OCI-LY3 (cell line): ENCODE results near the gene SRPX.

Experiments
- H2AFZ ChIP-seq: fragments of 200-600, 300-600 bp; shearing (Covaris generic); 2 replicates; pipeline ENCODE4 v1.6.0; 2014; ENCODE audit warnings: antibody characterized with exemption, low read depth, low read length
- H3K27ac ChIP-seq: fragments of 200-600, 300-600 bp; sonication (generic); 2 replicates; pipeline ENCODE4 v1.5.1; 2014; ENCODE audit warnings: mild to moderate bottlenecking, low read length, moderate library complexity, mixed read lengths
- H3K27me3 ChIP-seq: fragments of 200-600, 300-600 bp; sonication (generic); 2 replicates; pipeline ENCODE4 v1.6.1; 2014; ENCODE audit warnings: low read depth, low read length, mixed read lengths
- H3K36me3 ChIP-seq: fragments of 200-600, 300-600 bp; sonication (generic); replicated peaks from 2 replicates; pipeline ENCODE3; 2014; ENCODE audit warnings: low read depth, low read length, mixed read lengths
- H3K4me1 ChIP-seq: fragments of 300-600, 200-600 bp; sonication (generic); 2 replicates; pipeline ENCODE4 v1.6.1; 2014; ENCODE audit warnings: low read length, mixed read lengths
- H3K4me2 ChIP-seq: fragments of 200-600, 300-600 bp; sonication (generic); 2 replicates; pipeline ENCODE4 v1.6.1; 2014; ENCODE audit warnings: low read length, mixed read lengths
- H3K4me3 ChIP-seq: fragments of 300-600, 200-600 bp; sonication (generic); 2 replicates; pipeline ENCODE4 v1.5.1; 2014; ENCODE audit warnings: antibody characterized with exemption, mild to moderate bottlenecking, low read length, moderate library complexity
- H3K79me2 ChIP-seq: fragments of 300-600, 200-600 bp; shearing (Covaris generic); 2 replicates; pipeline ENCODE4 v1.6.1; 2014; ENCODE audit warnings: mild to moderate bottlenecking, low read length, mixed read lengths
- H3K9ac ChIP-seq: fragments of 300-600, 200-600 bp; shearing (Covaris generic); 2 replicates; pipeline ENCODE4 v1.6.0; 2014; ENCODE audit warnings: mild to moderate bottlenecking, low read length, moderate library complexity
- H3K9me3 ChIP-seq: fragments of 200-600, 300-600 bp; shearing (Covaris generic); 2 replicates; pipeline ENCODE4 v1.6.1; 2014; ENCODE audit warnings: low read length, mixed read lengths; ENCODE audit not compliant: insufficient read depth
- H4K20me1 ChIP-seq: fragments of 200-600, 300-600 bp; sonication (generic); 2 replicates; pipeline ENCODE4 v1.6.1; 2016; ENCODE audit warnings: low read length, mixed read lengths; ENCODE audit not compliant: insufficient read depth
- EZH2phosphoT487 ChIP-seq: fragments of 200-600 bp; shearing (Covaris generic); IDR thresholded peaks from 2 replicates; pipeline ENCODE4 v1.6.1; 2018; ENCODE audit warnings: antibody characterized with exemption, mixed run types, low read depth
- TF ChIP-seq, protein P1 (sequence below): fragments of 200-600, 300-600 bp; sonication (generic); IDR thresholded peaks from 2 replicates; pipeline ENCODE4 v1.5.1; 2014; ENCODE audit warnings: antibody characterized with exemption, low read length, low read depth

The SRPX gene

DNA sequence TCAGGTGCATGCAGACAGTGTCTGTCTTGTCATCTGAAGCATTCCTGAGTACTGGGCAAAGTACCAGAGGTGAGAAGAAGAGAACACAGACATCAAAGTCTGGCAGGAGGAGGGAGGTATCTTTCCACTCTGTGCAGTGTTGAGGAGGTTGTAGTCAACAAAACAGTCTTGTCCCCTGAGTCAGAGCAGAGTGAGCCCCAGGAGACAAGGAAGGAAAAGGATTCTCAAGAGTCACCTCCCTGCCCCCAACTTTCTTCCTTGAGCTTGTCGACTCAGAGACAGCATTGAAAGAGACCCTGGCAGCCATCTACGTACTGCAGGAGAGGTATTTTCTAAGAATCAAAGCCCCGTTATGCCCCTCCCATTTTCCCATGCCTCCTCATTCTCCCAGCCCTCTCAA lies 4.4 kb upstream of the SRPX start:
- H2AFZ ChIP-seq: no peak overlapping the region
- H3K27ac ChIP-seq: no peak overlapping the region
- H3K4me1 ChIP-seq: peaks cover 10% of the 10 kb centered on the region
- H3K9ac ChIP-seq: no peak overlapping the region
- no peak for TF ChIP-seq EZH2phosphoT487
- TF ChIP-seq, protein P1, sequence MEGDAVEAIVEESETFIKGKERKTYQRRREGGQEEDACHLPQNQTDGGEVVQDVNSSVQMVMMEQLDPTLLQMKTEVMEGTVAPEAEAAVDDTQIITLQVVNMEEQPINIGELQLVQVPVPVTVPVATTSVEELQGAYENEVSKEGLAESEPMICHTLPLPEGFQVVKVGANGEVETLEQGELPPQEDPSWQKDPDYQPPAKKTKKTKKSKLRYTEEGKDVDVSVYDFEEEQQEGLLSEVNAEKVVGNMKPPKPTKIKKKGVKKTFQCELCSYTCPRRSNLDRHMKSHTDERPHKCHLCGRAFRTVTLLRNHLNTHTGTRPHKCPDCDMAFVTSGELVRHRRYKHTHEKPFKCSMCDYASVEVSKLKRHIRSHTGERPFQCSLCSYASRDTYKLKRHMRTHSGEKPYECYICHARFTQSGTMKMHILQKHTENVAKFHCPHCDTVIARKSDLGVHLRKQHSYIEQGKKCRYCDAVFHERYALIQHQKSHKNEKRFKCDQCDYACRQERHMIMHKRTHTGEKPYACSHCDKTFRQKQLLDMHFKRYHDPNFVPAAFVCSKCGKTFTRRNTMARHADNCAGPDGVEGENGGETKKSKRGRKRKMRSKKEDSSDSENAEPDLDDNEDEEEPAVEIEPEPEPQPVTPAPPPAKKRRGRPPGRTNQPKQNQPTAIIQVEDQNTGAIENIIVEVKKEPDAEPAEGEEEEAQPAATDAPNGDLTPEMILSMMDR: no peak
- no peaks in the 10 kb centered on the region for H3K79me2 ChIP-seq
- no peaks in the 10 kb centered on the region for H3K27me3 ChIP-seq
- no peak overlapping the region for H3K4me3 ChIP-seq
- no peaks in the 10 kb centered on the region for H3K36me3 ChIP-seq
- no peak overlapping the region for H3K4me2 ChIP-seq
- no peaks in the 10 kb centered on the region for H4K20me1 ChIP-seq
- H3K9me3 ChIP-seq: no peaks in the 10 kb centered on the region

GRCh38 chrX:38224160-38224559 lies 3.5 kb upstream of the SRPX start:
- Histone ChIP-seq H3K79me2 (no peaks in the 10 kb centered on the region), H3K36me3 (no peaks in the 10 kb centered on the region), H3K27ac (no peak overlapping the region), H3K9me3 (no peaks in the 10 kb centered on the region), H3K9ac (no peak overlapping the region), H3K4me1 (peaks cover 5% of the 10 kb centered on the region; the same call in 1 of the 2 replicates), H3K4me2 (no peak overlapping the region), H4K20me1 (no peaks in the 10 kb centered on the region), H2AFZ (no peak overlapping the region), H3K27me3 (no peaks in the 10 kb centered on the region), H3K4me3 (no peak overlapping the region)
- TF ChIP-seq, protein P1: no peak
- no peak for TF ChIP-seq EZH2phosphoT487

- TF ChIP-seq, protein P1: no peak
- Histone ChIP-seq H3K4me3 (no peak overlapping the region), H3K27ac (no peak overlapping the region), H2AFZ (no peak overlapping the region), H3K4me2 (no peak overlapping the region), H3K27me3 (no peaks in the 10 kb centered on the region), H4K20me1 (no peaks in the 10 kb centered on the region), H3K79me2 (no peaks in the 10 kb centered on the region), H3K4me1 (peaks cover 12% of the 10 kb centered on the region), H3K9ac (no peak overlapping the region), H3K36me3 (no peaks in the 10 kb centered on the region), H3K9me3 (no peaks in the 10 kb centered on the region)
Observed at GRCh38 chrX:38221391-38221929, 789 bp upstream of the SRPX start.

- peaks cover 18% of the 10 kb centered on the region for H3K4me1 ChIP-seq
- H3K36me3 ChIP-seq: no peaks in the 10 kb centered on the region
- no peak overlapping the region for H3K9ac ChIP-seq
- no peaks in the 10 kb centered on the region for H3K79me2 ChIP-seq
- H3K27me3 ChIP-seq: no peaks in the 10 kb centered on the region
- H3K4me3 ChIP-seq: no peak overlapping the region
- no peak overlapping the region for H3K27ac ChIP-seq
- H3K4me2 ChIP-seq: no peak overlapping the region
- no peak for TF ChIP-seq EZH2phosphoT487
- TF ChIP-seq, protein P1: no peak
- H4K20me1 ChIP-seq: no peaks in the 10 kb centered on the region
- no peak overlapping the region for H2AFZ ChIP-seq
- H3K9me3 ChIP-seq: no peaks in the 10 kb centered on the region
Observed at GRCh38 chrX:38220024-38220414, 652 bp downstream of the SRPX start.
